Activated naive CD4-positive, alpha-beta T cell treated with anti-CD3 and anti-CD28 coated beads, Interleukin-2, amount 10 ng/mL, durations not matched to agents 7 days and 5 days (primary cell): ENCODE measurements around the gene CHRNA4.

Experiments used
- CTCF ChIA-PET: fragments of 350-600 bp; sonication (Branson Sonifier 250); formaldehyde crosslinking; loops from one replicate; lab custom pipeline; 2021; ENCODE audit warnings: antibody characterized with exemption; lab: Charles Lee
- DNase-seq: peaks from one replicate; pipeline ENCODE4 v3.0.0-alpha.2; 2020
- H3K27ac Mint-ChIP-seq: one replicate; pipeline ENCODE4 v1.8.0; 2021; ENCODE audit warnings: mild to moderate bottlenecking, moderate library complexity, mixed read lengths
- H3K27me3 Mint-ChIP-seq: one replicate; pipeline ENCODE4 v1.8.0; 2021; ENCODE audit warnings: mild to moderate bottlenecking, mixed read lengths
- H3K36me3 Mint-ChIP-seq: one replicate; pipeline ENCODE4 v1.8.0; 2021; ENCODE audit warnings: mixed read lengths
- H3K4me1 Mint-ChIP-seq: one replicate; pipeline ENCODE4 v1.8.0; 2021; ENCODE audit warnings: mixed read lengths
- H3K4me3 Mint-ChIP-seq: one replicate; pipeline ENCODE4 v1.8.0; 2021; ENCODE audit warnings: mild to moderate bottlenecking, moderate library complexity, mixed read lengths
- H3K9me3 Mint-ChIP-seq: one replicate; pipeline ENCODE4 v1.8.0; 2021; ENCODE audit warnings: mixed read lengths

Gene CHRNA4

GRCh38 chr20:63377256-63377941, 16.2 kb upstream of the CHRNA4 start:
- DNase-seq: no peak
- no peaks in the 10 kb centered on the region for H3K4me1 Mint-ChIP-seq
- H3K9me3 Mint-ChIP-seq: no peaks in the 10 kb centered on the region
- H3K36me3 Mint-ChIP-seq: no peaks in the 10 kb centered on the region
- H3K4me3 Mint-ChIP-seq: no peak overlapping the region
- CTCF ChIA-PET: interaction anchor here (1.3 to 2.7 kb wide), 3 partner anchors 67 to 154 kb away, joined by 4 to 11 read pairs (median 8); no protein-coding TSS in a partner anchor
- peaks cover 41% of the 10 kb centered on the region for H3K27me3 Mint-ChIP-seq
- no peak overlapping the region for H3K27ac Mint-ChIP-seq

- H3K36me3 Mint-ChIP-seq: no peaks in the 10 kb centered on the region
- CTCF ChIA-PET: interaction anchor here (1.3 to 2.7 kb wide), 2 partner anchors 66 to 154 kb away, joined by 8 to 11 read pairs; no protein-coding TSS in a partner anchor
- DNase-seq: no peak
- H3K27me3 Mint-ChIP-seq: peaks cover 41% of the 10 kb centered on the region
- no peaks in the 10 kb centered on the region for H3K9me3 Mint-ChIP-seq
- H3K27ac Mint-ChIP-seq: no peak overlapping the region
- H3K4me3 Mint-ChIP-seq: no peak overlapping the region
- no peaks in the 10 kb centered on the region for H3K4me1 Mint-ChIP-seq
Observed at GRCh38 chr20:63376283-63377250, 15.4 kb upstream of the CHRNA4 start.

- Mint-ChIP-seq H3K27me3 (peaks cover 41% of the 10 kb centered on the region), H3K4me1 (no peaks in the 10 kb centered on the region), H3K27ac (no peak overlapping the region), H3K4me3 (no peak overlapping the region), H3K36me3 (no peaks in the 10 kb centered on the region), H3K9me3 (no peaks in the 10 kb centered on the region)
- CTCF ChIA-PET: no interaction called here
- DNase-seq: no peak
Observed at GRCh38 chr20:63375438-63375837, 14.3 kb upstream of the CHRNA4 start.

GRCh38 chr20:63374504-63374903, 13.4 kb upstream of the CHRNA4 start:
- Mint-ChIP-seq H3K4me1 (no peaks in the 10 kb centered on the region), H3K36me3 (no peaks in the 10 kb centered on the region), H3K27me3 (peaks cover 40% of the 10 kb centered on the region), H3K27ac (no peak overlapping the region), H3K4me3 (no peak overlapping the region), H3K9me3 (no peaks in the 10 kb centered on the region)
- CTCF ChIA-PET: no interaction called here
- DNase-seq: no peak

- H3K27ac Mint-ChIP-seq: no peak overlapping the region
- H3K4me1 Mint-ChIP-seq: no peaks in the 10 kb centered on the region
- H3K4me3 Mint-ChIP-seq: no peak overlapping the region
- no peaks in the 10 kb centered on the region for H3K36me3 Mint-ChIP-seq
- DNase-seq: no peak
- no peaks in the 10 kb centered on the region for H3K9me3 Mint-ChIP-seq
- CTCF ChIA-PET: no interaction called here
- H3K27me3 Mint-ChIP-seq: peaks cover 35% of the 10 kb centered on the region
Observed at GRCh38 chr20:63373996-63374395, 12.8 kb upstream of the CHRNA4 start.

- DNase-seq: no peak
- no peak overlapping the region for H3K27ac Mint-ChIP-seq
- H3K4me1 Mint-ChIP-seq: no peaks in the 10 kb centered on the region
- no peaks in the 10 kb centered on the region for H3K9me3 Mint-ChIP-seq
- H3K27me3 Mint-ChIP-seq: peaks cover 28% of the 10 kb centered on the region
- CTCF ChIA-PET: no interaction called here
- no peaks in the 10 kb centered on the region for H3K36me3 Mint-ChIP-seq
- H3K4me3 Mint-ChIP-seq: no peak overlapping the region
Observed at GRCh38 chr20:63372971-63373885, 12.1 kb upstream of the CHRNA4 start.

GRCh38 chr20:63371291-63371865, 10.2 kb upstream of the CHRNA4 start:
- Mint-ChIP-seq H3K27me3 (peaks cover 12% of the 10 kb centered on the region), H3K36me3 (no peaks in the 10 kb centered on the region), H3K27ac (no peak overlapping the region), H3K9me3 (no peaks in the 10 kb centered on the region), H3K4me3 (no peak overlapping the region), H3K4me1 (no peaks in the 10 kb centered on the region)
- no peak for DNase-seq
- CTCF ChIA-PET: no interaction called here

- CTCF ChIA-PET: no interaction called here
- H3K9me3 Mint-ChIP-seq: no peaks in the 10 kb centered on the region
- DNase-seq: no peak
Observed at GRCh38 chr20:63370618-63371187, 9.6 kb upstream of the CHRNA4 start.

GRCh38 chr20:63369724-63370617, 8.8 kb upstream of the CHRNA4 start:
- H3K27me3 Mint-ChIP-seq: peaks cover 13% of the 10 kb centered on the region
- no peaks in the 10 kb centered on the region for H3K36me3 Mint-ChIP-seq
- no peaks in the 10 kb centered on the region for H3K4me1 Mint-ChIP-seq
- no peak overlapping the region for H3K4me3 Mint-ChIP-seq
- H3K9me3 Mint-ChIP-seq: no peaks in the 10 kb centered on the region
- CTCF ChIA-PET: no interaction called here
- no peak overlapping the region for H3K27ac Mint-ChIP-seq
- DNase-seq: no peak

More at GRCh38 chr20:63370618-63371187, 9.6 kb upstream of the CHRNA4 start:
- H3K27me3 Mint-ChIP-seq: peaks cover 10% of the 10 kb centered on the region
- H3K36me3 Mint-ChIP-seq: no peaks in the 10 kb centered on the region
- no peaks in the 10 kb centered on the region for H3K4me1 Mint-ChIP-seq
- H3K4me3 Mint-ChIP-seq: no peak overlapping the region
- H3K27ac Mint-ChIP-seq: no peak overlapping the region

GRCh38 chr20:63369024-63369530, 7.9 kb upstream of the CHRNA4 start:
- Mint-ChIP-seq H3K4me1 (no peaks in the 10 kb centered on the region), H3K36me3 (no peaks in the 10 kb centered on the region), H3K9me3 (no peaks in the 10 kb centered on the region), H3K27me3 (peaks cover 16% of the 10 kb centered on the region), H3K27ac (no peak overlapping the region), H3K4me3 (no peak overlapping the region)
- CTCF ChIA-PET: no interaction called here
- no peak for DNase-seq

- CTCF ChIA-PET: no interaction called here
- no peak overlapping the region for H3K27ac Mint-ChIP-seq
- no peak overlapping the region for H3K4me3 Mint-ChIP-seq
- peaks cover 19% of the 10 kb centered on the region for H3K27me3 Mint-ChIP-seq
- DNase-seq: no peak
- H3K9me3 Mint-ChIP-seq: no peaks in the 10 kb centered on the region
- no peaks in the 10 kb centered on the region for H3K36me3 Mint-ChIP-seq
- no peaks in the 10 kb centered on the region for H3K4me1 Mint-ChIP-seq
Observed at GRCh38 chr20:63368151-63368550, 7.0 kb upstream of the CHRNA4 start.

GRCh38 chr20:63367446-63368055, 6.4 kb upstream of the CHRNA4 start:
- H3K27ac Mint-ChIP-seq: no peak overlapping the region
- H3K27me3 Mint-ChIP-seq: peaks cover 24% of the 10 kb centered on the region
- CTCF ChIA-PET: no interaction called here
- no peaks in the 10 kb centered on the region for H3K4me1 Mint-ChIP-seq
- DNase-seq: no peak
- peaks cover under 1% of the 10 kb centered on the region for H3K36me3 Mint-ChIP-seq
- no peaks in the 10 kb centered on the region for H3K9me3 Mint-ChIP-seq
- H3K4me3 Mint-ChIP-seq: no peak overlapping the region
